Neutrophil (primary cell): ENCODE data around the gene PTGES3L.
A peak's percentile ranks its signal among the peaks of the same experiment; 100 is the strongest.

ENCODE experiments used
- H3K27ac ChIP-seq: fragments of 200-600 bp; sonication (generic); 2 replicates; pipeline ENCODE4 v1.5.1; 2016; ENCODE audit warnings: mild to moderate bottlenecking, moderate library complexity
- H3K27me3 ChIP-seq: fragments of 200-600 bp; sonication (generic); 2 replicates; pipeline ENCODE4 v1.6.0; 2016; ENCODE audit warnings: mild to moderate bottlenecking
- H3K36me3 ChIP-seq: fragments of 200-600 bp; sonication (generic); 2 replicates; pipeline ENCODE4 v1.5.1; 2017
- H3K4me1 ChIP-seq, 2 experiments: fragments of 200-600 bp in 1 of 2; sonication (generic) in 1 of 2; 1 replicate in 1 of 2; 2 replicates in 1 of 2; pipeline versions ENCODE4 v1.5.1 to v1.6.1; 2013 to 2016; ENCODE audit warnings: low read depth in 1 of 2, low read length in 1 of 2, mild to moderate bottlenecking in 1 of 2, moderate library complexity in 1 of 2; ENCODE audit not compliant: control insufficient read depth in 1 of 2, insufficient read depth in 1 of 2
- H3K4me3 ChIP-seq, 2 experiments: fragments of 200-600 bp in 1 of 2; sonication (generic) in 1 of 2; 1 replicate in 1 of 2; 2 replicates in 1 of 2; pipeline ENCODE4 v1.5.1; 2013 to 2016; ENCODE audit warnings: low read depth in 1 of 2, low read length in 1 of 2, mild to moderate bottlenecking in 1 of 2, moderate library complexity in 1 of 2
- H3K9me3 ChIP-seq: fragments of 200-600 bp; sonication (generic); 2 replicates; pipeline ENCODE4 v1.5.1; 2016
- TF ChIP-seq, protein P1 (sequence below): fragments of 200-600 bp; sonication (generic); IDR thresholded peaks from 2 replicates; pipeline ENCODE4 v1.5.1; 2016; ENCODE audit warnings: antibody characterized with exemption

The PTGES3L gene

DNA sequence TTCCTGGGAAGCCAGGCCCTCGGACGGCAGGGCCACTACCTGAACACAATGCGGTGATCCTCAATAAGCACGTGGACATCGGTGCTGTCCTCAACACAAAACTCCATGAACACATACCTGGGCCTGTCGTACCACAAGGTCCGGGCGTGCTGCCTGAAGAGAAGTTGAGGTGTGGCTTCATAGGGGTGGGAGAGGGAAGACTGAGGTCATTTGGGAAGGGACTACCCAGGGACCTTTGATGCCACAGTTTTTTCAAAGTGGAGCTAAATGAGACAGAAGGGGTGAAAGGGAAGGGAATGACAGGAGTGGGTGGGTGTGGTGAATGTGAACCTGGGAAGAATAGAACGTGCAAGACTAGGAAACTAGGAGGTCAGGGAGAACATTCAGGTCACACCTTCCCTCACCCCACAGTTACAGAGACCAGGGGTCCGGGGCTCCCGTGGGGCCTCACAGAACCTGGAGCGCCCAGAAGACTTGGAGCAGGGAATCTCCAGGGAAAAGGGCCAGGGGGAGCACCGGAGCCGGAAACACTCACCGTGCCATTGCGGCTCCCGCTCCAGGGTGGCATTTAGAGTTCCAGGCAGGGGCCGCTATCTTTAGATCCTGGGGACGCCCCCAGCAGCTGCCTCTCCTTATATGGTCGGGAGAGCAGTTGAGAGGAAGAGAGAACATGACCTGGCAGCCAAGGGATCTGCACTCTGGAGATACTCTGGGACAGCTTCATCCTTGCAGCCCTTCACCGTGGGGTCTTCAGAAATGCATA lies at the start of gene PTGES3L:
TSS of gene PTGES3L (minus strand) at position 570 of the 763 bp plus-strand sequence. CDS start at position 543, 27 bp downstream.
- Histone ChIP-seq H3K36me3 (no peaks in the 10 kb centered on the region), H3K9me3 (no peaks in the 10 kb centered on the region), H3K4me1 (peaks cover 44 to 48% of the 10 kb centered on the region in 2 experiments), H3K27ac (peak within 1 kb of the TSS; percentile 99), H3K27me3 (no peaks in the 10 kb centered on the region), H3K4me3 (peak within 1 kb of the TSS; percentile 85 to 96)
- TF ChIP-seq, protein P1, sequence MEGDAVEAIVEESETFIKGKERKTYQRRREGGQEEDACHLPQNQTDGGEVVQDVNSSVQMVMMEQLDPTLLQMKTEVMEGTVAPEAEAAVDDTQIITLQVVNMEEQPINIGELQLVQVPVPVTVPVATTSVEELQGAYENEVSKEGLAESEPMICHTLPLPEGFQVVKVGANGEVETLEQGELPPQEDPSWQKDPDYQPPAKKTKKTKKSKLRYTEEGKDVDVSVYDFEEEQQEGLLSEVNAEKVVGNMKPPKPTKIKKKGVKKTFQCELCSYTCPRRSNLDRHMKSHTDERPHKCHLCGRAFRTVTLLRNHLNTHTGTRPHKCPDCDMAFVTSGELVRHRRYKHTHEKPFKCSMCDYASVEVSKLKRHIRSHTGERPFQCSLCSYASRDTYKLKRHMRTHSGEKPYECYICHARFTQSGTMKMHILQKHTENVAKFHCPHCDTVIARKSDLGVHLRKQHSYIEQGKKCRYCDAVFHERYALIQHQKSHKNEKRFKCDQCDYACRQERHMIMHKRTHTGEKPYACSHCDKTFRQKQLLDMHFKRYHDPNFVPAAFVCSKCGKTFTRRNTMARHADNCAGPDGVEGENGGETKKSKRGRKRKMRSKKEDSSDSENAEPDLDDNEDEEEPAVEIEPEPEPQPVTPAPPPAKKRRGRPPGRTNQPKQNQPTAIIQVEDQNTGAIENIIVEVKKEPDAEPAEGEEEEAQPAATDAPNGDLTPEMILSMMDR: no peak

DNA sequence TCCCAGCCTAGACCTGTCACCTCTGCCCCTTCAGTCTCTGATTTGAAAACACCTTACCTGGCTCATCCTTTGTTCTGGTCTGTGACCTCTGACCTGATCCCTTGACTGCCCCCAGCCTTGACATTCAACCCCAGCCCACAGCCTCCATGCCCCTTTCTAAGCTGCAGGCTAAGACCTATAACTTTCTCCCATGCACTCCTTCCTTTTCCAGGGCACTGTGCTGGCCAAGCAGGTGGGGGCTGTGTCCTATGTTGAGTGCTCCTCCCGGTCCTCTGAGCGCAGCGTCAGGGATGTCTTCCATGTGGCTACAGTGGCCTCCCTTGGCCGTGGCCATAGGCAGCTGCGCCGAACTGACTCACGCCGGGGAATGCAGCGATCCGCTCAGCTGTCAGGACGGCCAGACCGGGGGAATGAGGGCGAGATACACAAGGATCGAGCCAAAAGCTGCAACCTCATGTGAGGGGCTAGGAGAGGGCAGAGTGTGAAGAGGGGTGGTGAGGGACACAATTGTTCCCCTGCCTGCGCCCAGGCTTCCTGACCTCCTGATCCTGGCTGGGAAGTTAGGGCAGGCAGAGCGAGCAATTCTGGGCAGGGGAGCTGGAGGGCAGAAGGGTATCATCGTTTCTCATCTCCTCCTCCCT lies 48.5 kb upstream of the PTGES3L start:
- H3K36me3 ChIP-seq: no peaks in the 10 kb centered on the region
- no peak overlapping the region for H3K27ac ChIP-seq
- TF ChIP-seq, protein P1: no peak
- H3K4me3 ChIP-seq: no peak overlapping the region
- no peaks in the 10 kb centered on the region for H3K9me3 ChIP-seq
- peaks cover 28% of the 10 kb centered on the region for H3K27me3 ChIP-seq
- peaks cover 15% of the 10 kb centered on the region in 2 experiments for H3K4me1 ChIP-seq

DNA sequence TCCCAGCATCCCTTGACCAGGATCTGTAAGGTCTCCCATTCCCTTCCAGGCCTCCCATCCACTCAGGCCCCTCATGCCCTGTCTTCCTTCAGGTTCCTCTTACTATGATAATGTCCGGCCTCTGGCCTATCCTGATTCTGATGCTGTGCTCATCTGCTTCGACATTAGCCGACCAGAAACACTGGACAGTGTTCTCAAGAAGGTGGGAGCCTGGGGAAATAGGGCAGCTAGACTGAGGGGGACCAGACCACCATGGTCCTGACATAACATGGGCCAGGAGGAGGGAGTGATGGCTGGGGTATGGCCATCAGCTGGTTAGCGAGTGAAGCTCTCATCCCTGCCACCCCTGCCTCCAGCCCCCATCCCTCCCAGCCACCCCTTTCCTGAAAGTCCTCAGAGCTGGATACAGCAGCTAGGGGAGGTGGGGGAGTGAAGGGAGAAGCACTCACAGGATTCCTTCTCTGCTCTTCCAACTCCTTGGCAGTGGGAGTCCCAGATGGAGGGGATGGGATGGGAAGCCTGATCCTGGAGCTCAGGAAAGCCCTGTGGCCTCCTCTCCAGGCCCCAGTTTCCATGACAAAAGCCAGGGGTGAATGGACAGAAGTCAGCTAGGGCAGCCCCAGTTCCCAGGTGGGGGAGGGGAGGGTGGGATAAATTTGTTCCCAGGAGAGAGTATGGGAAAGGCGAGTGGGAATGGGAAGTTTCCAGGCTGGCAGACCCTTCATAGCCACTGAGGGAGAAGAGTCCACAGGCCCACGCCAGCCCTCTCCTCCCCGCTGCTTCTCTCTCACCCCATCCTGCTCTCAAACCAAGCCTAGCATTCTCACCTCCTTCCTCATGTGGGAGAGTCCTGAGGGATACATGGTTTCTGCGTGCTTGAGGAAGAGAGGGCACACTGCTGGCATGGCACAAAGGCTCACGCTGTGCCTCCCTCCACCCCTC lies 47.5 kb upstream of the PTGES3L start:
- Histone ChIP-seq H3K36me3 (no peaks in the 10 kb centered on the region), H3K27me3 (peaks cover 28% of the 10 kb centered on the region), H3K27ac (no peak overlapping the region), H3K4me1 (peaks cover 19 to 20% of the 10 kb centered on the region in 2 experiments), H3K9me3 (no peaks in the 10 kb centered on the region), H3K4me3 (no peak overlapping the region)
- TF ChIP-seq, protein P1: no peak

DNA sequence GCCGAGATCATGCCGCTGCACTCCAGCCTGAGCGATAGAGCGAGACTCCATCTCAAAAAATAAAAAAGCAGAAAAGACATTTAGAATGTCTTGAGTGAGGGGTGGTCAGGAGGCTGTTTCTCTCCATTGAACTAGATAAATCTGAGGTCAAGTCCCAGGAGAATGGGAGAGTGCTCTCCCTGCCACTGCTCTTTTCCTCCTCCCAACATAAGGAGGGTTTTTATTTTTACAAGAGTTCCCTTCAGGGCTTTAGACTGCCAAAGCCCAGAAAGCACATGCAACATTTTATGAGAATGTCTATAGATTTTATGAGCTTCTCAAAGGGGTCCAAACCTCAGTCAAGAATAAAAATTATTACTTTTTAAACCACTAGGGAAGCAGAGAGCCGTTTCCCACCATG lies 46.7 kb upstream of the PTGES3L start:
- H3K27me3 ChIP-seq: peaks cover 28% of the 10 kb centered on the region
- no peaks in the 10 kb centered on the region for H3K36me3 ChIP-seq
- H3K27ac ChIP-seq: no peak overlapping the region
- H3K9me3 ChIP-seq: no peaks in the 10 kb centered on the region
- H3K4me1 ChIP-seq: peaks cover 22 to 24% of the 10 kb centered on the region in 2 experiments
- no peak overlapping the region for H3K4me3 ChIP-seq
- TF ChIP-seq, protein P1: no peak

DNA sequence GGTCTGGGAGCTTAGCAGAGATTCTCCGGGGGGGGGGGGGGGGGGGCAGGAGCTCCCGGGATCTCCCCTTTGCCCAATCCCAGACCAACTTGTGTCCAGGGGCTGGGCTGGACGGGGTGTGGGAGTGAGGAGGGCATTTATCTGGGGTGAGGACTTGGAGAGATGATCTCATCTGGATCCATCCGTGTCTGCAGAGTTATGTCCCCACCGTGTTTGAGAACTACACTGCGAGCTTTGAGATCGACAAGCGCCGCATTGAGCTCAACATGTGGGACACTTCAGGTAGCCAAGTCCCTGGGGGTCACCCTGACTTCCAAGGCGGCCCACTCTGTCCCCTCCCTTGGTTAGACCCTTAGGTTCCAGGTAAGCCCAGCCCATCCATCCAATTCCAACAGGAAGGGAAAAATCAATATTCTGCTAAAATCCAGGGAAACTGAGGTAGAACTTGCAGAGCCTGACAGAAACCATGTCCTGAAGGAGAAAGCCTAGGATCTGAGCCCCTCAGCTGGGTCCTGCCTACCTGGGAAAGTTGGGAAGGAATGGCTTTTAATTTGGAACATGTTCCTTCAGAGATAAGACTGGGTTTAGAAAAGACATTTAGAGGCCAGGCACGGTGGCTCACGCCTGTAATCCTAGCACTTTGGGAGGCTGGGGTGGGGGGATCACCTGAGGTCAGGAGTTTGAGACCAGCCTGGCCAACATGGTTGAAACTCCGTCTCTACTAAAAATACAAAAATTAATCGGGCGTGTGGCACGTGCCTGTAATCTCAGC lies 46.1 kb upstream of the PTGES3L start:
- Histone ChIP-seq H3K4me3 (no peak overlapping the region), H3K9me3 (no peaks in the 10 kb centered on the region), H3K27me3 (peaks cover 28% of the 10 kb centered on the region), H3K27ac (no peak overlapping the region), H3K36me3 (no peaks in the 10 kb centered on the region), H3K4me1 (peaks cover 28 to 29% of the 10 kb centered on the region in 2 experiments)
- TF ChIP-seq, protein P1: no peak
